Kidney capillary endothelial cell (primary cell): Measurements from ENCODE around the gene LUZP1.

Source experiments
- DNase-seq: peaks from one replicate; pipeline ENCODE4 v3.0.0-alpha.2; 2018; ENCODE audit warnings: low spot score

Gene LUZP1

DNA sequence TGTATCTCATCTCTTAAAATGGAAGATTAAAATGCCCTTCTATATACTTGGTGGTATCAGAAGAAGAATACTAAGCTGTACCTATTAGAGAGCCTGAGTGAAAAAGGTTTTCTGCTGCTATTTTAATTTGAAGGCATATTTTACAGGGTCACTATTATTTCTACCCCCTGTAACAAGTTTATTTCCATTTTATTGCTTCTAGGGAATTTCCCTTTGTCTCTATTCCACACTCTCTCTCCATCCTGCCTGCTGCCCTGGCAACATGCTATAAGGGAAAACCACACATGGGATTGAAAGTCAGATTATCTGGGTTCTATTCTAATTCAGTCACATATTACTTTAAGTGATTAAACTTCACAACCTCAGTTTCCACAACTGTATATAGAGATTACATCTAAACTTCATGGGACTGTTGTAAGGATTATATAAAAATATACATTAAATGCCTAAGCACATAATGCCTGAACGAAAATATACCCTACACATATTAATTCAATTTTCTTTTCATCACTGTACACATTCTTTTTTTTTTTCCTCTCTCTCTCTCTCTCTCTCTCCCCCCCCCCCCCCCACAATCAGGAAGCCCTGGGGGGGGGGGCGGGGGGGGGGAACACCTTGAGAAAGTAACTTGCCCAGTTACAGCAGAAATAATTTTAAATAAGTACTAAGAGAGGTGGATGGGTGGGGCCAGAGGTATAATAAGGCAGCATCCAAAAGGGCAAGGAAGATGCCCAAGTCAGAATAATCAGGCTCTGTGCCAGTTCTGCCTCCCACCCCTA lies 51.5 kb downstream of the LUZP1 start:
- DNase-seq, result no peak

DNA sequence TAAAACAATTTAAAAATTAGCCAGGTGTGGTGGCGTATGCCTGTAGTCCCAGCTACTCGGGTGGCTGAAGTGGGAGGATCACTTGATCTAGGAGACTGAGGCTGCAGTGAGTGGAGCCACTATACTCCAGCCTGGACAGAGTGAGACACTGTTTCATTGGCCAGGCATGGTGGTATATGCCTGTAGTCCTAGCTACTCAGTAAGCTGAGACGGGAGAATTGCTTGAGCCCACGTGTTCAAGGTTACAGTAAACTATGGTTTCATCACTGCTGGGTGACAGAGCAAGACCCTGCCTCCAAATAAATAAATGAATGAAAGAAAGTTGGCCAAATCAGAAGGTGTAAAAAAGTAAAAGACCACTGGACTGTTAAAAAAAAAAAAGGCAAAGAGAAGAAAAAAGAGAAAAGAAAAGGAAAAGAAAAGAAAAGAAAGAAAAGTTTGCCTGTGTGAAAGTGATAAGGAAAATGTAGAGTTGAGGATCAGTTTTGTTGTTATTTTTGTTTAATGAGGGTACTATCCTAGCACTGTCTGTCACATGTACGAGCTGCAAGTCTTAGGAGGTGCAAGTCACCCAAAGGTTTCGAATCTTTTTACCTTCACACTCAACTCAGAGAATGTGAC lies 52.3 kb downstream of the LUZP1 start:
- no peak for DNase-seq

DNA sequence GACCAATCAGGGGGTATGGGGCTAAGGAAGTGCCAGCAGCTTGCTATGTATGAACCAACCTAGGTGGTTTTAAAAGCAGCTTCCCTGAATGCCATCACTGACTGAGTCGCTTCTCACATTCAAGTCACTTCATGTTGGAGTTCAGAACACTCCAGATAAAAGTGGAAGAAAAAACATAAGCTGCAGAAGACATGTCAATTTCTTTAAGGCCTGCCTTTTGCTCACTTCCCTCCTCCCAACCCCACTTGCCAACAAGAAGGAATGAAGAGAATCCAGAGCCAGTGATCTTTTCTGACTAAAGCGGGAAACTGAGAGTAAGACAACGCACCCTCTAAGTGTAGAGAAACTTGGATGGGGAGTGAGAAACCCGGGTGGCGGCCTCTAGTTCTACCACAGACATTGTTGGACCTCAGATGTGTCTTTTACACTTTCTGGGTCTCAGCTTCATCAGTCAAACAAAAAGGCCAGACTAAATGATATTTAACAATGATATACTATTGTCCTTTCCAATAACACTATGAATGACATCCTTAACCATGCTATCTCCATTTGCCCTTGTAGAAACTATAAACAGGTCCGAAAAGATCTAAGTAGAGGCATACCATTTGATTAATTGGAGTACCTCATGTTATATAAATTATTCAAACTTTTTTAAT lies 54.1 kb downstream of the LUZP1 start:
- no peak for DNase-seq

GRCh38 chr1:23111600-23112535 lies 56.8 kb downstream of the LUZP1 start:
- DNase-seq, result no peak

DNA sequence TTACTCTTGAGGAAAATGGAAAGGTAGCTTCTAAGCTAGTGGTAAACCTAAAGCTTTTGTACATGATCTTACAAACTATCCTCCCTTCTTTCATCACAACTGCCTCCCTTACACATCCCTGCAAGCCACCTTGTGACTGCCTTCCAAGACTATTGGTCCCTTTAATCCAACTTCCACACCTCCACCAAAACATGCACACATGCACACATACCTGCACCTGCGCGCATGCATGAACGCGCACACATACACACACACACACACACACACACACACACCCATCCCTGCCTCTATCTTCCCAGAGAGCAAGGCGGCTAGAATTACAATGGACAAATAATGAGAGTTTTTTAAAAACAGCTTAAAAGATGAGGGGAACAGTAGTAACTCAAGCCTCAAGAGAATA lies 58.3 kb downstream of the LUZP1 start:
- no peak for DNase-seq

DNA sequence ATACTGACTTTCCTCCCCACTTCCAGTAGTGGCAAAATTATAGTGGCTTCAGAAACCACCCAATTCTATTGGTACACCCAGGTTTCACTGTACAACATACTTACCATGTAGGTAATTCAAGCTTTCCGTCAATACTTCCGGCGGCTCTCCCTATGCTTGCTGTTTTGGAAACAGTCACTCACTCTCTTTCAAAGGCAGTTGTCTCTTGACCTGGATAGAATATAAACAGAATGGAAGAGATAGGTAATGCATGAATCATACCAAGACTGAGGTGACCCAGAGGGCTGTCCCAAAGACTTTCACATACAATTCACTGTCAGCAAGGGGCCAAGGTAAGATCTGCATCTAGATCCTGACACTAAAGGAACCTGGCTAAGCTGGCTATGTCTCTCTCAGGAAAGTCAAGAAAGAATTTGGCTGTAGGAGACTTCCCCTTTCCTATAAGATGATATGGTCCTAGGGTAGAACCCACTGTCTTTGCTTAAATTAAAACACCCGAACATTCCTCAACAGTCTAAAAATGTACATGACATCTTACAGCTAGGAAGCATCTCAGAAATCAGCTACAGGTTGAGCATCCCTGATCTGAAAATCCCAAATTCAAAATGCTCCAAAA lies 59.6 kb downstream of the LUZP1 start:
- no peak for DNase-seq

GRCh38 chr1:23103001-23103889 lies 65.4 kb downstream of the LUZP1 start:
- DNase-seq, result peak; percentile 87

GRCh38 chr1:23102289-23102688 lies 66.4 kb downstream of the LUZP1 start:
- DNase-seq, result peak; percentile 82

DNA sequence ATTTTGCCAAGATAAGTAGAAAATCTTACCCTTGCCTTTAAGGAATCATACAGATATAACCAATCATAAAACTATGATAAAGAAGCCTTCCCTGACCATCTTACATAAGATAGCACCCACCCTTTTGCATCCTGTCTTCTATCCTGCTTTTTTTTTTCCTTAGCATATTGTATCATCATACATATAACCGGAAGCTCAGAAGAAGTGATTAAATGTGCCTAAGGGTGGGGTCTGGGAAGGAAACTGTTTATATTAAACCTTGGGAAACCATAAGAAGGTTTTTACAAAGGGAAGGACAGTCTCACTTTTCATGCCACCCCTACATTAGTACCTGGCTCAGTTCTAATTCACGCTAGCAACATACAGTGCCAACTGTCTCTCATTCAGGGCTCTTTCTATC lies 66.8 kb downstream of the LUZP1 start:
- DNase-seq, result no peak

- DNase-seq, result no peak
These were observed 67.4 kb downstream of the LUZP1 start for GRCh38 chr1:23101101-23101827.

DNA sequence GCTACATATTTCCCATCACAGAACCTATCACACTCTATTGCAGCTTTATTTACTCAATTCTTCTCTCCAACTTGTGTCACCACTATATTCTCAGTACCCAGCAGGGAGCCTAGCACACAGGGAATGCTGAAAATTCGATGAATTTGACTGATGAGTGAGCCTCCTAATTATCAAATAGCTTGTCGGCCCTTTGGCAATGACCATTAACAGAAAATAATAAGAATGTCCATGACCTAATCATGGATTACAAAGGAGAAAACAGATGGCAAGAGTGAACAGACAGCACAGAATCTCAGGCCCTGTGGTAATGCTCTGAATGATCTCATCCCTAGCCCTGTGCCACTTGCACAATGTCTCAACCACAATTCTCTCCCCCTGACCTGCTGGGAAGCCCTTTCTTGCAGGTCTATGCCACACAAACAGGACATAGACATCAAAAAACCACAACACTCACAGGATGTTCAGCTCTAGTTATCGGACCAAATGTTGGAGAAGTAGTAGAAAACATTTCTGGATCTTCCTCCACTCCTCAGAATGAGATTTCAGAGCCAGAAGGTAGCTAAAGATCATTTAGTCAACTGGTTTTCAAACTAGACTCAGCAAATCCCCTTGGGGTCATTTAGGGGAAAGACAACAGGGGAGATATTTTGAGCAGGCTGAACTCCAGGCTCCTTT lies 68.4 kb downstream of the LUZP1 start:
- peak; percentile 70 for DNase-seq

DNA sequence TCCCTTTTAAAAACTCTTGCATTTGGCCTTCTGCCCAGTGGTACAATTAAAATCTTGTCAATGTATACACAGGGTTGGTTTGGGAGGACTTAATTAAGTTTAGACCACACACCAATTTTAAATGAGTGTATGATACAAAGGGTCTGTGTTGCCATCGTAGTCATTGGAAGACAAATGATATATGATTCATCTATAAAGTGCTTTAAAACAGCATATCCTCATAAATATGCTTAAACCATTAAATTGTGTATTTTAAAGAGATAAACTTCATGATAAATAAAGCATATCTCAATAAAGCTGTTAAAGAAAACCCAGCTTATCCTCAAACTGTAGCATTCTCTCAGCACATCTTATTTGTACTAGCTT lies 69.5 kb downstream of the LUZP1 start:
- DNase-seq, result no peak

GRCh38 chr1:23098463-23099170 lies 70.0 kb downstream of the LUZP1 start:
- peak; percentile 76 for DNase-seq

GRCh38 chr1:23097316-23097715 lies 71.3 kb downstream of the LUZP1 start:
- no peak for DNase-seq

DNA sequence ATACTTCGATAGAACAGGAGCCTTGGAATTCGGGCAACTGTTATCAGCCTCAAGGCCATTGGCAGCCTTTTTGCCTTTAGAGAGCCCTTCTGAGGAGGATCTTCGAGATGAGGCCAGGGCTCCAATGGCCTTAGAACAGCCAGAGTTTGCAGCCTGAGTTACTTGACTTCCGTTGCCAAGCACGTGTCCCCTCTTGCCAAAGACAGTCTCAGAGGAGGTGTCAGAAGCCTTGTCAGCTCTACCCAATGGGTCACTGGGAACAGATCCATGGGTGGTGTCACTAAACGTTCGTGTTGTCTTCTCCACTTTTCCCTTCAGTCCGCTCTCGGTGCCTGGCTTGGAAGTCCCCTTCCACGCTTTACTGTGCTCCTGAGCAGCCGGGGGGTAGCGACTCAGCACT lies 76.2 kb downstream of the LUZP1 start:
- no peak for DNase-seq

DNA sequence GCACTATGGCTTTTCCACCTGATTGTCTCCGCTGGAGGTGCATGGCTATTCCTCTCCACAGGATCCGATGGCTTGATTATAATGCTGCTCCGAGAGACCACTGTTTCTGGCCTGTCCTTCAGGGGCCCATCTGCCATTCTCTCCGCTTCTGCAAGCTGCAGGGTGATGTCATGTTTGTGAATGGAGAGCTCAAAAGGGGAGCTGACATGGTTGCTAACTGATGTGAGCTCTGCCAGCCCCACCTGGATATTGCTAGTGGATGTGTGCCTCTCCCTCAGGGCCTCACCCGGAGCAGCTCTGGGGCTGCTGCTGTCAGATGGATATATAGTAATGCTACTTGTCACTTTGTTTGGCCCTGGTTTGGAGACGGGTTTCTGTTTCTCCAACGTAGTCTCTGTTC lies 77.1 kb downstream of the LUZP1 start:
- DNase-seq, result no peak

DNA sequence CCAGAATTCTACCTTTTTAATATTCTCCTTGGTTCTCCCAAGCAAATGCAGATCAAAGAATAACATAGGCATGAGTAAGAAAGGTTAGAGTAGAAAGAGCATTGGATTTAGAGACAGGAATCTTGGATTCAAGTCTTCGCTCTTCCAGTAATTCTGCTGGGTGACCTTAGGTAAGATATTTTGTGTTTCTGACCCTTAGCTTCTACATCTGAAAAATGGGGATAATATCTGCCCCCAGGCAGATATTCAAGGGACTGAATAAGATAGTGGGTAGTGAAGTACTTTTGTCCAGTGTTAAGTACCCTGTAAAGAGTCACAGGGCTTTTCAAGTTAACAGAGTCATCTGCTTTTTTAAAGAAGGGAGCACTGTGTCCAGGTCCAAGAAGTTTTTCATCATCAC lies 78.6 kb downstream of the LUZP1 start:
- DNase-seq, result no peak

DNA sequence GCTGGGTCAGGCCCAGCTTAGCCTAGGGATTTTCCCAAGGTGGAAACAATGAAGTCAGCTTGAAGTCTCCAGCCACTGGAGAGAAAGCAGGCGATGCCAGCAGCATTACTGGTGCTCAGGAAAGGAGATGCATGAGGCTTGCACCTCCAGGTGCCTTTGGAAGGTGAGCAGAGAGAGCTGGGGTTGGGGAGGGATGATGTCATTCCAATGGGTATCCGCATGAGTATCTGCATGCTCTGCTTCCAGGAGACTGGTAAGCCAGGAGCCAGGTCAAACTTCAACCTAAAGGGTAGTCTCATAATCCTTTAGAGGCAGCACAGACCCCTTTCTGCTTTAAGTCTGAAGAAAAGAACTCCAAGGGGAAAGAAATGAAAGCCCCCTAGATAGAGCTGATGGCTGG lies 80.6 kb downstream of the LUZP1 start:
- no peak for DNase-seq

GRCh38 chr1:23085696-23086095 lies 83.0 kb downstream of the LUZP1 start:
- no peak for DNase-seq
